KMS-11 (cell line): Measurements from ENCODE around the gene P4HB.

Experiments
- H2AFZ ChIP-seq: fragments of 200-600 bp; sonication (generic); 2 replicates; pipeline ENCODE4 v1.6.1; 2016; ENCODE audit warnings: antibody characterized with exemption, mixed run types, low read depth
- H3K27ac ChIP-seq: fragments of 200-600 bp; sonication (generic); 2 replicates; pipeline ENCODE4 v1.6.1; 2016; ENCODE audit warnings: mild to moderate bottlenecking, mixed run types
- H3K27me3 ChIP-seq: fragments of 200-600 bp; sonication (generic); 2 replicates; pipeline ENCODE4 v1.6.1; 2017; ENCODE audit warnings: mild to moderate bottlenecking, low read depth, mixed run types, moderate library complexity; ENCODE audit not compliant: insufficient read depth
- H3K36me3 ChIP-seq: fragments of 200-600 bp; sonication (generic); 2 replicates; pipeline ENCODE4 v1.6.1; 2017; ENCODE audit warnings: mild to moderate bottlenecking, mixed run types; ENCODE audit not compliant: insufficient read depth
- H3K4me1 ChIP-seq: fragments of 200-600 bp; sonication (generic); 2 replicates; pipeline ENCODE4 v1.6.1; 2016; ENCODE audit warnings: mild to moderate bottlenecking, low read depth, mixed run types; ENCODE audit not compliant: poor library complexity, severe bottlenecking
- H3K4me2 ChIP-seq: fragments of 200-600 bp; sonication (generic); 2 replicates; pipeline ENCODE4 v1.7.0; 2016; ENCODE audit warnings: mild to moderate bottlenecking, mixed run types
- H3K4me3 ChIP-seq: fragments of 200-600 bp; sonication (generic); IDR thresholded peaks from 2 replicates; pipeline ENCODE4 v1.6.1; 2017; ENCODE audit warnings: low read depth, low read length, mixed read lengths; ENCODE audit not compliant: insufficient read depth
- H3K79me2 ChIP-seq: fragments of 200-600 bp; sonication (generic); 2 replicates; pipeline ENCODE4 v1.6.1; 2016; ENCODE audit warnings: low read depth, mixed run types; ENCODE audit not compliant: insufficient read depth
- H3K9ac ChIP-seq: fragments of 200-600 bp; sonication (generic); 2 replicates; pipeline ENCODE4 v1.6.1; 2016; ENCODE audit warnings: mild to moderate bottlenecking, mixed run types
- H4K20me1 ChIP-seq: fragments of 200-600 bp; sonication (generic); 2 replicates; pipeline ENCODE4 v1.6.1; 2016; ENCODE audit warnings: mild to moderate bottlenecking, mixed run types; ENCODE audit not compliant: insufficient read depth
- CTCF ChIP-seq: fragments of 200-600 bp; sonication (generic); conservative IDR thresholded peaks from 2 replicates; pipeline ENCODE4 v1.6.1; 2017; ENCODE audit warnings: low read depth, mild to moderate bottlenecking, antibody characterized with exemption, low read length, moderate library complexity, mixed read lengths

P4HB gene

GRCh38 chr17:81825841-81826466 is 34.4 kb downstream of the P4HB start:
- H3K27me3 ChIP-seq: no peaks in the 10 kb centered on the region
- no peaks in the 10 kb centered on the region for H3K36me3 ChIP-seq
- H3K4me3 ChIP-seq: no peak overlapping the region
- H3K79me2 ChIP-seq: no peaks in the 10 kb centered on the region
- peaks cover 5% of the 10 kb centered on the region for H3K4me1 ChIP-seq
- H3K4me2 ChIP-seq: no peak overlapping the region
- H4K20me1 ChIP-seq: no peaks in the 10 kb centered on the region
- H3K9ac ChIP-seq: no peak overlapping the region
- no peak for TF ChIP-seq CTCF
- no peak overlapping the region for H2AFZ ChIP-seq
- H3K27ac ChIP-seq: no peak overlapping the region

GRCh38 chr17:81824595-81824994 is 35.7 kb downstream of the P4HB start:
- Histone ChIP-seq H3K9ac (no peak overlapping the region), H3K79me2 (no peaks in the 10 kb centered on the region), H3K4me1 (no peaks in the 10 kb centered on the region), H3K4me2 (no peak overlapping the region), H3K4me3 (no peak overlapping the region), H2AFZ (no peak overlapping the region), H3K36me3 (no peaks in the 10 kb centered on the region), H4K20me1 (no peaks in the 10 kb centered on the region), H3K27me3 (no peaks in the 10 kb centered on the region), H3K27ac (no peak overlapping the region)
- TF ChIP-seq CTCF: no peak

- no peak overlapping the region for H3K9ac ChIP-seq
- no peaks in the 10 kb centered on the region for H3K79me2 ChIP-seq
- H4K20me1 ChIP-seq: no peaks in the 10 kb centered on the region
- H3K4me1 ChIP-seq: no peaks in the 10 kb centered on the region
- H3K36me3 ChIP-seq: no peaks in the 10 kb centered on the region
- H3K4me3 ChIP-seq: no peak overlapping the region
- no peak for TF ChIP-seq CTCF
- no peaks in the 10 kb centered on the region for H3K27me3 ChIP-seq
- H3K27ac ChIP-seq: no peak overlapping the region
- no peak overlapping the region for H2AFZ ChIP-seq
- H3K4me2 ChIP-seq: no peak overlapping the region
Measured at GRCh38 chr17:81823820-81824550, 36.4 kb downstream of the P4HB start.

GRCh38 chr17:81822996-81823819 is 37.1 kb downstream of the P4HB start:
- Histone ChIP-seq H3K9ac (no peak overlapping the region), H3K27me3 (peaks cover 2% of the 10 kb centered on the region; the same call in 1 of the 2 replicates), H3K4me3 (no peak overlapping the region), H3K4me2 (no peak overlapping the region), H3K36me3 (no peaks in the 10 kb centered on the region), H3K27ac (no peak overlapping the region), H3K79me2 (no peaks in the 10 kb centered on the region), H4K20me1 (no peaks in the 10 kb centered on the region), H2AFZ (no peak overlapping the region), H3K4me1 (no peaks in the 10 kb centered on the region)
- no peak for TF ChIP-seq CTCF
